Endodermal cell (in vitro differentiated cells): ENCODE results near the gene RDM1. TPM values are rescaled to one million over a fixed set of nuclear protein-coding genes. Genes with fewer than 3 reads are reported as not detected.

Experiments
- DNase-seq: peaks from one replicate; pipeline ENCODE4 v3.0.0-alpha.2; 2017
- H3K27ac ChIP-seq: 2 replicates; pipeline ENCODE4 v1.5.1; 2013; ENCODE audit warnings: mild to moderate bottlenecking, low read depth, low read length, moderate library complexity
- H3K27me3 ChIP-seq: 2 replicates; pipeline ENCODE4 v1.6.1; 2013; ENCODE audit warnings: mild to moderate bottlenecking, low read length, moderate library complexity; ENCODE audit not compliant: insufficient read depth, control insufficient read depth, poor library complexity, severe bottlenecking
- H3K36me3 ChIP-seq: 2 replicates; pipeline ENCODE4 v1.7.0; 2013; ENCODE audit warnings: mild to moderate bottlenecking, low read length, moderate library complexity; ENCODE audit not compliant: control insufficient read depth, insufficient read depth
- H3K4me1 ChIP-seq: one replicate; pipeline ENCODE4 v1.7.0; 2013; ENCODE audit warnings: low read length; ENCODE audit not compliant: control insufficient read depth, insufficient read depth
- H3K4me3 ChIP-seq: 2 replicates; pipeline ENCODE4 v1.5.1; 2013; ENCODE audit warnings: mild to moderate bottlenecking, low read length, moderate library complexity
- H3K9ac ChIP-seq: 2 replicates; pipeline ENCODE4 v1.6.1; 2013; ENCODE audit warnings: mild to moderate bottlenecking, low read length, moderate library complexity; ENCODE audit not compliant: poor library complexity, severe bottlenecking; ENCODE audit errors: extremely low read depth
- H3K9me3 ChIP-seq: 2 replicates; pipeline ENCODE4 v1.6.1; 2013; ENCODE audit warnings: mild to moderate bottlenecking, low read length, moderate library complexity; ENCODE audit not compliant: control insufficient read depth
- H3K27ac Mint-ChIP-seq: 2 replicates; pipeline ENCODE4 v1.8.0; 2020; ENCODE audit warnings: mixed read lengths
- H3K27me3 Mint-ChIP-seq: 2 replicates; pipeline ENCODE4 v1.8.0; 2021; ENCODE audit warnings: mild to moderate bottlenecking, mixed read lengths; ENCODE audit not compliant: insufficient read depth
- H3K36me3 Mint-ChIP-seq: 2 replicates; pipeline ENCODE4 v1.8.0; 2020; ENCODE audit warnings: low read depth, mixed read lengths
- H3K4me1 Mint-ChIP-seq: 2 replicates; pipeline ENCODE4 v1.8.0; 2020; ENCODE audit warnings: mixed read lengths
- H3K4me3 Mint-ChIP-seq: 2 replicates; pipeline ENCODE4 v1.8.0; 2020; ENCODE audit warnings: mild to moderate bottlenecking, moderate library complexity, mixed read lengths
- H3K9me3 Mint-ChIP-seq: 2 replicates; pipeline ENCODE4 v1.8.0; 2020; ENCODE audit warnings: mild to moderate bottlenecking, mixed read lengths
- CTCF ChIP-seq: fragments of 200-600 bp; sonication (generic); conservative IDR thresholded peaks from 2 replicates; pipeline ENCODE4 v1.5.0; 2021; ENCODE audit warnings: antibody characterized with exemption, mild to moderate bottlenecking
- WGBS, 2 experiments: methylation state at CpG; one replicate each; pipeline versions ENCODE4 v1.1.5 to v1.1.7; 2013; ENCODE audit warnings: missing lambda C conversion rate in 2 of 2, mixed read lengths in 1 of 2; ENCODE audit not compliant: insufficient coverage in 1 of 2, insufficient read length in 1 of 2; 5-methylcytosine and 5-hydroxymethylcytosine counted together
- total RNA-seq, 2 donors: library from RNA; stranded (reverse); fragmentation: NEBNext Ultra II Directional in 1 of 2; extraction: Animal tissue kit (Norgen Biotek cat#: 25700) in 1 of 2; gene quantifications; 2 replicates in 1 of 2; 3 replicates in 1 of 2; pipeline ENCODE4 v1.2.1, GENCODE V29; 2021

RDM1 gene
- total RNA-seq, 2 donors from 2014 or later = 5.3 to 14.2 TPM

- Histone ChIP-seq H3K27ac (no peak overlapping the region), H3K36me3 (no peaks in the 10 kb centered on the region), H3K4me3 (no peak overlapping the region), H3K9me3 (no peaks in the 10 kb centered on the region), H3K27me3 (no peaks in the 10 kb centered on the region), H3K4me1 (no peaks in the 10 kb centered on the region), H3K9ac (no peak overlapping the region)
- no peak for TF ChIP-seq CTCF
- Mint-ChIP-seq H3K9me3 (no peaks in the 10 kb centered on the region), H3K4me3 (no peak overlapping the region), H3K27me3 (peaks cover 1% of the 10 kb centered on the region), H3K27ac (no peak overlapping the region), H3K4me1 (peaks cover 7% of the 10 kb centered on the region), H3K36me3 (no peaks in the 10 kb centered on the region)
- 96 to 100% methylated on average over 5 to 14 of the region's 14 CpGs for WGBS, 2 experiments
- no peak for DNase-seq
Measured at GRCh38 chr17:35895636-35896587, 34.7 kb downstream of the RDM1 start.

DNA sequence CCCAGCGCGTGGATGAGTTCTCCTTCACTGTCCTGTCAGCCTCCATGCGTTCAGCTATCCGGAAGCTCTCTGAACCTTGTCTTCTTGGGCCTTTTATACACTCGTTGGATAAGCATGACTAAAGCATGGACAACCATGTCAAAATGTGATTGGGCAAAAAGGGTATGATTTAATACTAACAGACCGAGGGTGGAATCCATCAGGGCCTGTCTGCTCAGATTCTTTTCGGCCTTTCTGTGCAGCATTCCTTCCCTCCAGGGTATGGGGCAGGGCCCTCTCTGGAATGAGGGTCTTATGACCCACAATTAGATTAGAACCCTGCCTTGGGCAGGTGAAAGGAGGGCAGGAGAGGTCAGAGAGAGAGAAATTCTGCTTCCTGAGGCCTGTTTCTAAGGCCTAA lies 36.4 kb downstream of the RDM1 start:
- peaks cover 2% of the 10 kb centered on the region for H3K4me1 ChIP-seq
- Mint-ChIP-seq H3K27ac (no peak overlapping the region), H3K4me1 (peaks cover 22% of the 10 kb centered on the region), H3K36me3 (no peaks in the 10 kb centered on the region), H3K4me3 (no peak overlapping the region), H3K27me3 (peaks cover 1% of the 10 kb centered on the region), H3K9me3 (no peaks in the 10 kb centered on the region)
- H3K9ac ChIP-seq = no peak overlapping the region
- no peaks in the 10 kb centered on the region for H3K36me3 ChIP-seq
- 94 to 100% methylated on average over 7 of the region's 7 CpGs for WGBS, 2 experiments
- DNase-seq = no peak
- H3K4me3 ChIP-seq = no peak overlapping the region
- H3K27me3 ChIP-seq = no peaks in the 10 kb centered on the region
- TF ChIP-seq CTCF = no peak
- H3K27ac ChIP-seq = no peak overlapping the region
- H3K9me3 ChIP-seq = no peaks in the 10 kb centered on the region

GRCh38 chr17:35893751-35894150 lies 36.8 kb downstream of the RDM1 start:
- H3K27me3 Mint-ChIP-seq = no peaks in the 10 kb centered on the region
- H3K4me3 ChIP-seq = no peak overlapping the region
- no peak for TF ChIP-seq CTCF
- H3K9me3 Mint-ChIP-seq = no peaks in the 10 kb centered on the region
- H3K36me3 Mint-ChIP-seq = no peaks in the 10 kb centered on the region
- H3K4me3 Mint-ChIP-seq = no peak overlapping the region
- no peak overlapping the region for H3K27ac Mint-ChIP-seq
- no peaks in the 10 kb centered on the region for H3K27me3 ChIP-seq
- H3K36me3 ChIP-seq = no peaks in the 10 kb centered on the region
- WGBS, 2 experiments = 80 to 86% methylated on average over 2 to 4 of the region's 4 CpGs
- no peak for DNase-seq
- H3K27ac ChIP-seq = no peak overlapping the region
- H3K4me1 ChIP-seq = peaks cover 2% of the 10 kb centered on the region
- no peaks in the 10 kb centered on the region for H3K9me3 ChIP-seq
- peaks cover 23% of the 10 kb centered on the region for H3K4me1 Mint-ChIP-seq
- H3K9ac ChIP-seq = no peak overlapping the region
